Measurements from ENCODE around the gene HLA-DQB1. TPM values are rescaled to one million over a fixed set of nuclear protein-coding genes. Genes with fewer than 3 reads are reported as not detected.
A peak's percentile ranks its signal among the peaks of the same experiment; 100 is the strongest.

Gene HLA-DQB1
- total RNA-seq, 4 donors from 2014 or later, result 0.16 to 5.8 (median 1.4) TPM

GRCh38 chr6:32625137-32625536 lies 41.3 kb downstream of the HLA-DQB1 start:
- H3K4me1 ChIP-seq, result no peaks in the 10 kb centered on the region
- no peak overlapping the region for H3K4me3 ChIP-seq
- H3K36me3 ChIP-seq, result no peaks in the 10 kb centered on the region
- 21 to 43% methylated on average over 3 to 4 of the region's 5 CpGs for WGBS, 2 donors (ENCODE audit: low coverage in 1 of 2)
- H3K9me3 ChIP-seq, result no peaks in the 10 kb centered on the region
- no peaks in the 10 kb centered on the region for H3K27me3 ChIP-seq
- no peak for ATAC-seq
- TF ChIP-seq POLR2AphosphoS5 (IDR thresholded peaks at IDR 0.05) (no peak), EP300 (IDR thresholded peaks at IDR 0.05) (no peak), CTCF (IDR thresholded peaks at IDR 0.05) (no peak), POLR2A (IDR thresholded peaks at IDR 0.05) (no peak)
- no peak overlapping the region for H3K27ac ChIP-seq

GRCh38 chr6:32624565-32624964 lies 41.9 kb downstream of the HLA-DQB1 start:
- no peak for ATAC-seq
- Histone ChIP-seq H3K27me3 (no peaks in the 10 kb centered on the region), H3K36me3 (no peaks in the 10 kb centered on the region), H3K9me3 (no peaks in the 10 kb centered on the region), H3K4me1 (no peaks in the 10 kb centered on the region), H3K27ac (no peak overlapping the region), H3K4me3 (no peak overlapping the region)
- TF ChIP-seq POLR2AphosphoS5 (IDR thresholded peaks at IDR 0.05) (no peak), EP300 (IDR thresholded peaks at IDR 0.05) (no peak), POLR2A (IDR thresholded peaks at IDR 0.05) (no peak), CTCF (IDR thresholded peaks at IDR 0.05) (no peak)
- WGBS, 2 donors (ENCODE audit: low coverage in 1 of 2), result 0% methylated on average over 1 of the region's 3 CpGs

- H3K36me3 ChIP-seq, result no peaks in the 10 kb centered on the region
- no peaks in the 10 kb centered on the region for H3K27me3 ChIP-seq
- no peaks in the 10 kb centered on the region for H3K4me1 ChIP-seq
- no peak for TF ChIP-seq EP300 (IDR thresholded peaks at IDR 0.05)
- no peak for TF ChIP-seq POLR2AphosphoS5 (IDR thresholded peaks at IDR 0.05)
- no peak for TF ChIP-seq CTCF (IDR thresholded peaks at IDR 0.05)
- no peak for TF ChIP-seq POLR2A (IDR thresholded peaks at IDR 0.05)
- H3K9me3 ChIP-seq, result no peaks in the 10 kb centered on the region
- ATAC-seq, result no peak
- H3K4me3 ChIP-seq, result no peak overlapping the region
- H3K27ac ChIP-seq, result no peak overlapping the region
Measured at GRCh38 chr6:32623693-32624092, 42.8 kb downstream of the HLA-DQB1 start.

- Histone ChIP-seq H3K9me3 (no peaks in the 10 kb centered on the region), H3K36me3 (no peaks in the 10 kb centered on the region), H3K4me1 (no peaks in the 10 kb centered on the region), H3K27ac (no peak overlapping the region), H3K4me3 (no peak overlapping the region), H3K27me3 (no peaks in the 10 kb centered on the region)
- TF ChIP-seq EP300 (IDR thresholded peaks at IDR 0.05) (no peak), CTCF (IDR thresholded peaks at IDR 0.05) (peak in 2 of 4 experiments; percentile 25 to 48), POLR2A (IDR thresholded peaks at IDR 0.05) (no peak)
- ATAC-seq, result peak; percentile 13
- 62 to 77% methylated on average over 1 of the region's 1 CpG for WGBS, 2 donors (ENCODE audit: low coverage in 1 of 2)
Measured at GRCh38 chr6:32622545-32623401, 43.7 kb downstream of the HLA-DQB1 start.

- H3K27ac ChIP-seq, result no peak overlapping the region
- no peak for ATAC-seq
- H3K36me3 ChIP-seq, result no peaks in the 10 kb centered on the region
- no peaks in the 10 kb centered on the region for H3K27me3 ChIP-seq
- no peaks in the 10 kb centered on the region for H3K9me3 ChIP-seq
- 54% methylated on average over 3 of the region's 3 CpGs; no CpG with 5 or more reads in 1 of the 2 donors for WGBS, 2 donors (ENCODE audit: low coverage in 1 of 2)
- no peak overlapping the region for H3K4me3 ChIP-seq
- no peak for TF ChIP-seq EP300 (IDR thresholded peaks at IDR 0.05)
- TF ChIP-seq POLR2AphosphoS5 (IDR thresholded peaks at IDR 0.05), result no peak
- no peak for TF ChIP-seq CTCF (IDR thresholded peaks at IDR 0.05)
- TF ChIP-seq POLR2A (IDR thresholded peaks at IDR 0.05), result no peak
- no peaks in the 10 kb centered on the region for H3K4me1 ChIP-seq
Measured at GRCh38 chr6:32621372-32621771, 45.1 kb downstream of the HLA-DQB1 start.
